Measurements from ENCODE around the gene MAP2K6. TPM values are rescaled to one million over a fixed set of nuclear protein-coding genes. Genes with fewer than 3 reads are reported as not detected.

MAP2K6 gene
- polyA plus RNA-seq, 3 donors, result 22.6 to 25.4 (median 23.8) TPM

- DNase-seq (ENCODE audit: low read depth in 3 of 3, low spot score in 2 of 3), result no peak
These were observed 183.6 kb downstream of the MAP2K6 start for GRCh38 chr17:69597898-69598692.

DNA sequence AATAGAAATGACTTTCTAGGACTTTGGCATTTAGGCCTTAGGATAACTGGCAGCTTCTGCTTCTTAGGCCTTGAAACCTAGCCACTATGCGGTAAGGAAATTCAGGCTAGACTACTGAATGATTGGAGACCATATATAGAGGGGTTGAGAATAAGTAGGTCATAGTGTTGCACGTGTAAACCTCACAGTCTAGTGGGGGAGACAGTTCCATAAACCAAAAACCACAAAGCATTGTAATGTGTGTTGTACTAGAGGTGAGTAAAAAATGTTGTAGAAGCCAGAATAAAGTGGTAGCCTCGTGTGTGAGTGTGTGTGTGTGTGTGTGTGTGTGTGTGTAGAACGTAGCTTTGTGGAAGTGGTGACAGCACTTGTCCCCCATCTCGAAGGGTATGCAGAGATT, 188.5 kb downstream of the MAP2K6 start:
- DNase-seq (ENCODE audit: low read depth in 3 of 3, low spot score in 2 of 3), result no peak

Other genes with a start within 250 kb of the MAP2K6 start
- 1 to 10 TPM; 1.5 to 1.8 (median 1.8) TPM for gene ABCA10, start 185.9 kb upstream of the MAP2K6 start, polyA plus RNA-seq (ENCODE audit: insufficient read length in 3 of 3)
- gene ABCA5, start 87.6 kb upstream of the MAP2K6 start, polyA plus RNA-seq (ENCODE audit: insufficient read length in 3 of 3), result 10 to 100 TPM; 24.9 to 28.8 (median 25.1) TPM

Data from right renal cortex interstitium (tissue), 3 donors.